ENCODE data around the gene GK. TPM values are rescaled to one million over a fixed set of nuclear protein-coding genes. Genes with fewer than 3 reads are reported as not detected.

Gene GK
- total and polyA plus RNA-seq, 2 donors (not counting 3 experiments of a cell fraction or from before 2014, with no cell fraction given) = 2.7 to 7.6 TPM

- POLR2A ChIA-PET = no interaction called here
- Histone ChIP-seq H3K36me3 (ENCODE audit: control insufficient read depth in 2 of 2, extremely low read depth in 1 of 2, insufficient read depth in 2 of 2, low read length in 2 of 2) (no peaks in the 10 kb centered on the region), H3K9me1 (replicated peaks; ENCODE audit: control insufficient read depth, extremely low read depth, insufficient read depth, low read length) (no peaks in the 10 kb centered on the region), H3K27ac (ENCODE audit: insufficient read depth, low read depth, low read length) (no peak overlapping the region), H2AFZ (ENCODE audit: low read depth, low read length) (no peak overlapping the region), H3K27me3 (ENCODE audit: control insufficient read depth in 2 of 2, insufficient read depth in 2 of 2, low read length in 2 of 2) (no peaks in the 10 kb centered on the region), H4K20me1 (replicated peaks; ENCODE audit: control insufficient read depth, extremely low read depth, insufficient read depth, low read length) (no peaks in the 10 kb centered on the region), H3K9me3 (replicated peaks; ENCODE audit: control insufficient read depth, insufficient read depth, low read length) (no peaks in the 10 kb centered on the region), H3K4me3 (replicated peaks in 1 of 3; ENCODE audit: insufficient read depth in 1 of 3, low read depth in 1 of 3, low read length in 3 of 3) (no peak overlapping the region), H3K79me2 (ENCODE audit: control insufficient read depth, insufficient read depth, low read length) (no peaks in the 10 kb centered on the region), H3K9ac (replicated peaks; ENCODE audit: extremely low read depth, insufficient read depth, low read length) (no peak overlapping the region), H3K4me2 (ENCODE audit: insufficient read depth, low read length) (no peak overlapping the region), H3K4me1 (ENCODE audit: control insufficient read depth, extremely low read depth, insufficient read depth, low read length) (no peaks in the 10 kb centered on the region)
- FAIRE-seq (no peak), DNase-seq (ENCODE audit: low read depth, low spot score) (no peak)
- TF ChIP-seq POLR2A (IDR thresholded peaks at IDR 0.05; ENCODE audit: low read depth, low read length) (no peak), MAX (IDR thresholded peaks at IDR 0.05; ENCODE audit: insufficient read depth, insufficient read length) (no peak), FOS (IDR thresholded peaks at IDR 0.05; ENCODE audit: borderline replicate concordance, insufficient read depth, low read length) (no peak), CTCF (IDR thresholded peaks at IDR 0.05; ENCODE audit: extremely low read depth in 1 of 2, insufficient read depth in 1 of 2, low read depth in 1 of 2, low read length in 2 of 2) (no peak), EZH2 (IDR thresholded peaks at IDR 0.05; ENCODE audit: borderline replicate concordance, low read depth, low read length, severe bottlenecking) (no peak), MYC (IDR thresholded peaks at IDR 0.05; ENCODE audit: low read depth, low read length) (no peak)
- dilution Hi-C loops (cut with MboI; ENCODE audit: extremely low pct_ligation_motif_present, low sequenced_read_pairs) = no loop called here
- intact Hi-C loops (cut with micrococcal nuclease) = no loop called here
- CTCF ChIA-PET = interaction anchor here (2.0 kb wide), 1 partner anchor 40 kb away, joined by 10 read pairs; no protein-coding TSS in a partner anchor
- no TSS peak for BruUV-seq (replicated peaks)
These were observed 21.6 kb downstream of the GK start for GRCh38 chrX:30674799-30675198.

GRCh38 chrX:30679369-30679768 lies 26.1 kb downstream of the GK start:
- Histone ChIP-seq H3K4me3 (replicated peaks in 1 of 3; ENCODE audit: insufficient read depth in 1 of 3, low read depth in 1 of 3, low read length in 3 of 3) (no peak overlapping the region), H3K9me1 (replicated peaks; ENCODE audit: control insufficient read depth, extremely low read depth, insufficient read depth, low read length) (no peaks in the 10 kb centered on the region), H3K27ac (ENCODE audit: insufficient read depth, low read depth, low read length) (no peak overlapping the region), H3K79me2 (ENCODE audit: control insufficient read depth, insufficient read depth, low read length) (no peaks in the 10 kb centered on the region), H3K4me2 (ENCODE audit: insufficient read depth, low read length) (no peak overlapping the region), H3K9me3 (replicated peaks; ENCODE audit: control insufficient read depth, insufficient read depth, low read length) (no peaks in the 10 kb centered on the region), H3K36me3 (ENCODE audit: control insufficient read depth in 2 of 2, extremely low read depth in 1 of 2, insufficient read depth in 2 of 2, low read length in 2 of 2) (no peaks in the 10 kb centered on the region), H4K20me1 (replicated peaks; ENCODE audit: control insufficient read depth, extremely low read depth, insufficient read depth, low read length) (no peaks in the 10 kb centered on the region), H3K9ac (replicated peaks; ENCODE audit: extremely low read depth, insufficient read depth, low read length) (no peak overlapping the region), H3K27me3 (ENCODE audit: control insufficient read depth in 2 of 2, insufficient read depth in 2 of 2, low read length in 2 of 2) (no peaks in the 10 kb centered on the region), H3K4me1 (ENCODE audit: control insufficient read depth, extremely low read depth, insufficient read depth, low read length) (no peaks in the 10 kb centered on the region), H2AFZ (ENCODE audit: low read depth, low read length) (no peak overlapping the region)
- DNase-seq (ENCODE audit: low read depth, low spot score) (no peak), FAIRE-seq (no peak)
- ChIA-PET POLR2A (no interaction called here), CTCF (no interaction called here)
- no TSS peak for BruUV-seq (replicated peaks)
- dilution Hi-C loops (cut with MboI; ENCODE audit: extremely low pct_ligation_motif_present, low sequenced_read_pairs) (no loop called here), intact Hi-C loops (cut with micrococcal nuclease) (no loop called here)
- no peak for TF ChIP-seq POLR2A (IDR thresholded peaks at IDR 0.05; ENCODE audit: low read depth, low read length)
- no peak for TF ChIP-seq MAX (IDR thresholded peaks at IDR 0.05; ENCODE audit: insufficient read depth, insufficient read length)
- no peak for TF ChIP-seq POLR2AphosphoS5 (IDR thresholded peaks at IDR 0.05; ENCODE audit: insufficient read depth, low read depth, low read length)
- no peak for TF ChIP-seq GATA2 (IDR thresholded peaks at IDR 0.05; ENCODE audit: insufficient read depth, insufficient read length, low read depth, low read length)
- no peak for TF ChIP-seq JUN (IDR thresholded peaks at IDR 0.05; ENCODE audit: borderline replicate concordance, insufficient read depth, insufficient read length, low read depth)
- TF ChIP-seq MYC (IDR thresholded peaks at IDR 0.05; ENCODE audit: low read depth, low read length) = no peak
- no peak for TF ChIP-seq EZH2 (IDR thresholded peaks at IDR 0.05; ENCODE audit: borderline replicate concordance, low read depth, low read length, severe bottlenecking)
- no peak for TF ChIP-seq FOS (IDR thresholded peaks at IDR 0.05; ENCODE audit: borderline replicate concordance, insufficient read depth, low read length)
- TF ChIP-seq CTCF (IDR thresholded peaks at IDR 0.05; ENCODE audit: extremely low read depth in 1 of 2, insufficient read depth in 1 of 2, low read depth in 1 of 2, low read length in 2 of 2) = no peak
